Astrocyte of the hippocampus (primary cell): ENCODE data around the gene PTGIS.

Experiments used
- DNase-seq: peaks from one replicate; pipeline ENCODE4 v3.0.0; 2011; ENCODE audit warnings: low read depth, low spot score

PTGIS gene

GRCh38 chr20:49496553-49497397, 71.2 kb downstream of the PTGIS start:
- DNase-seq, result no peak

- DNase-seq, result no peak
Observed at GRCh38 chr20:49496043-49496442, 71.9 kb downstream of the PTGIS start.

- DNase-seq, result no peak
Observed at GRCh38 chr20:49490689-49491088, 77.2 kb downstream of the PTGIS start.

- no peak for DNase-seq
Observed at GRCh38 chr20:49489688-49490087, 78.2 kb downstream of the PTGIS start.

- no peak for DNase-seq
Observed at GRCh38 chr20:49486064-49486463, 81.9 kb downstream of the PTGIS start.

GRCh38 chr20:49485563-49485962, 82.4 kb downstream of the PTGIS start:
- no peak for DNase-seq

GRCh38 chr20:49484180-49485140, 83.5 kb downstream of the PTGIS start:
- peak; percentile 95 for DNase-seq

GRCh38 chr20:49483696-49484123, 84.2 kb downstream of the PTGIS start:
- DNase-seq, result peak; percentile 37

- no peak for DNase-seq
Observed at GRCh38 chr20:49483018-49483695, 84.8 kb downstream of the PTGIS start.

GRCh38 chr20:49482621-49483017, 85.3 kb downstream of the PTGIS start, which contains the start of gene KCNB1:
KCNB1 (minus strand) TSS chr20:49482668; CDS start chr20:49482480, 188 bp downstream.
- peak; percentile 89 for DNase-seq

- DNase-seq, result no peak
Observed at GRCh38 chr20:49482173-49482572, 85.8 kb downstream of the PTGIS start.

GRCh38 chr20:49481116-49481515, 86.8 kb downstream of the PTGIS start:
- no peak for DNase-seq

GRCh38 chr20:49480236-49480635, 87.7 kb downstream of the PTGIS start:
- no peak for DNase-seq

GRCh38 chr20:49479785-49480184, 88.2 kb downstream of the PTGIS start:
- DNase-seq, result peak; percentile 63

GRCh38 chr20:49478754-49479689, 88.9 kb downstream of the PTGIS start:
- no peak for DNase-seq

- no peak for DNase-seq
Observed at GRCh38 chr20:49478266-49478665, 89.7 kb downstream of the PTGIS start.

- no peak for DNase-seq
Observed at GRCh38 chr20:49477200-49477599, 90.7 kb downstream of the PTGIS start.

- no peak for DNase-seq
Observed at GRCh38 chr20:49476016-49476355, 92.0 kb downstream of the PTGIS start.

GRCh38 chr20:49475292-49476015, 92.5 kb downstream of the PTGIS start:
- DNase-seq, result no peak

GRCh38 chr20:49471397-49471796, 96.5 kb downstream of the PTGIS start:
- no peak for DNase-seq
